A549 (cell line): Measurements from ENCODE around the gene PMFBP1. TPM values are rescaled to one million over a fixed set of nuclear protein-coding genes. Genes with fewer than 3 reads are reported as not detected.

ENCODE experiments used
- ATAC-seq, 2 experiments: fragments of 200-7000 bp in 1 of 2; fragments of >200 bp in 1 of 2; cut with Nextera tagmentation in 1 of 2; cut with Tn5 transposase in 1 of 2; 3 replicates each; pipeline versions ENCODE4 v1.8.0 to v1.9.1; 2018 to 2020; ENCODE audit warnings: mild to moderate bottlenecking in 1 of 2, moderate library complexity in 1 of 2
- CTCF ChIA-PET: fragments of 300-600 bp; sonication (Branson Sonifier 250); formaldehyde crosslinking; extraction: SDS; loops from one replicate; lab custom pipeline; 2021; ENCODE audit warnings: antibody characterized with exemption, inconsistent platforms; lab: Yijun Ruan, JAX
- POLR2A ChIA-PET: fragments of 350-600 bp; formaldehyde crosslinking; extraction: SDS; loops from one replicate; lab custom pipeline; 2021; ENCODE audit warnings: antibody characterized with exemption, inconsistent platforms; lab: Yijun Ruan, JAX
- DNase-seq, 2 experiments: peaks; one replicate each; pipeline versions ENCODE4 v3.0.0 to v3.0.0-alpha.2; 2011 to 2016; ENCODE audit warnings: low read depth in 1 of 2, low spot score in 1 of 2
- FAIRE-seq: peaks from 2 replicates; lab custom pipeline; 2011; peaks lifted over from hg19 to GRCh38; lab: Jason Lieb, UNC
- H3K27ac ChIP-seq, 2 experiments: fragments of >200 bp; sonication (Bioruptor Twin); formaldehyde crosslinking; 3 replicates each; pipeline ENCODE4 v1.5.1; 2016 to 2017
- H3K4me1 ChIP-seq: fragments of >200 bp; sonication (Bioruptor Twin); formaldehyde crosslinking; 3 replicates; pipeline ENCODE4 v1.6.1; 2016
- H3K4me2 ChIP-seq: fragments of >200 bp; sonication (Bioruptor Twin); formaldehyde crosslinking; 3 replicates; pipeline ENCODE4 v1.6.1; 2016
- H3K4me3 ChIP-seq: fragments of >200 bp; sonication (Bioruptor Twin); formaldehyde crosslinking; 3 replicates; pipeline ENCODE4 v1.5.1; 2016
- H3K9me3 ChIP-seq: fragments of >200 bp; sonication (Bioruptor Twin); formaldehyde crosslinking; 3 replicates; pipeline ENCODE4 v1.6.1; 2016
- ATOH8 ChIP-seq: fragments of 250-450 bp; sonication (Bioruptor Pico); IDR thresholded peaks from 2 replicates; pipeline ENCODE4 v1.5.0; 2020; ENCODE audit warnings: low read depth, mild to moderate bottlenecking, moderate library complexity
- BCL3 ChIP-seq: fragments of >200 bp; sonication (Bioruptor Twin); formaldehyde crosslinking; IDR thresholded peaks from 3 replicates; pipeline ENCODE4 v1.6.1; 2016
- CBX2 ChIP-seq: fragments of 200-600 bp; sonication (generic); IDR thresholded peaks from 2 replicates; pipeline ENCODE4 v1.6.1; 2016; ENCODE audit warnings: low read depth, mild to moderate bottlenecking, borderline replicate concordance
- CEBPB ChIP-seq, 2 experiments: fragments of >200 bp in 1 of 2; sonication (Bioruptor Twin) in 1 of 2; formaldehyde crosslinking in 1 of 2; IDR thresholded peaks; 2 replicates each; pipeline ENCODE4 v1.6.1; 2012 to 2016
- CHD2 ChIP-seq: fragments of 150-350 bp; IDR thresholded peaks from 2 replicates; pipeline ENCODE4 v1.6.1; 2014; ENCODE audit warnings: low read length; ENCODE audit not compliant: partially characterized antibody
- CTCF ChIP-seq: fragments of >200 bp; sonication (Bioruptor Twin); formaldehyde crosslinking; IDR thresholded peaks from 3 replicates; pipeline ENCODE4 v1.5.1; 2016
- E2F6 ChIP-seq: IDR thresholded peaks from 2 replicates; pipeline ENCODE4 v1.6.1; 2012; ENCODE audit warnings: low read depth, borderline replicate concordance
- HES2 ChIP-seq: fragments of >200 bp; sonication (Bioruptor Twin); formaldehyde crosslinking; IDR thresholded peaks from 2 replicates; pipeline ENCODE4 v1.6.1; 2016
- HOXB5 ChIP-seq: fragments of 250-450 bp; sonication (Bioruptor Pico); IDR thresholded peaks from 2 replicates; pipeline ENCODE4 v1.5.0; 2020; ENCODE audit warnings: mild to moderate bottlenecking, moderate library complexity
- JUN ChIP-seq, 2 experiments: fragments of >200 bp; sonication (Bioruptor Twin); formaldehyde crosslinking; IDR thresholded peaks; 2 replicates in 1 of 2; 3 replicates in 1 of 2; pipeline ENCODE4 v1.6.1; 2016 to 2017
- JUNB ChIP-seq: fragments of >200 bp; sonication (Bioruptor Twin); formaldehyde crosslinking; IDR thresholded peaks from 2 replicates; pipeline ENCODE4 v1.6.1; 2016
- KDM5A ChIP-seq: fragments of 200-600 bp; sonication (generic); IDR thresholded peaks from 2 replicates; pipeline ENCODE4 v1.6.1; 2016; ENCODE audit warnings: antibody characterized with exemption, mild to moderate bottlenecking
- MAFK ChIP-seq: fragments of 450-650 bp; IDR thresholded peaks from 2 replicates; pipeline ENCODE4 v1.6.1; 2014; ENCODE audit not compliant: partially characterized antibody
- MAX ChIP-seq: IDR thresholded peaks from 2 replicates; pipeline ENCODE4 v1.6.1; 2012
- NPAS2 ChIP-seq: fragments of 250-450 bp; sonication (Bioruptor Pico); IDR thresholded peaks from 2 replicates; pipeline ENCODE4 v1.8.0; 2022; ENCODE audit warnings: mild to moderate bottlenecking, moderate library complexity, borderline replicate concordance
- PBX3 ChIP-seq: IDR thresholded peaks from 2 replicates; pipeline ENCODE4 v1.6.1; 2012
- RAD21 ChIP-seq, 2 experiments: fragments of >200 bp in 1 of 2; sonication (Bioruptor Twin) in 1 of 2; formaldehyde crosslinking in 1 of 2; IDR thresholded peaks in 1 of 2; conservative IDR thresholded peaks in 1 of 2; 2 replicates in 1 of 2; 3 replicates in 1 of 2; pipeline ENCODE4 v1.6.1; 2012 to 2018; ENCODE audit warnings: inconsistent platforms in 1 of 2
- REST ChIP-seq: fragments of 200-600 bp; sonication (generic); IDR thresholded peaks from 2 replicates; pipeline ENCODE4 v1.6.1; 2016; ENCODE audit warnings: antibody characterized with exemption, mild to moderate bottlenecking, moderate library complexity
- RFX5 ChIP-seq: fragments of 450-650 bp; IDR thresholded peaks from 2 replicates; pipeline ENCODE4 v1.7.1; 2014; ENCODE audit warnings: antibody characterized with exemption, mild to moderate bottlenecking, moderate library complexity
- RNF2 ChIP-seq: fragments of 200-600 bp; sonication (generic); IDR thresholded peaks from 2 replicates; pipeline ENCODE4 v1.6.1; 2016; ENCODE audit warnings: low read depth, mild to moderate bottlenecking, antibody characterized with exemption, moderate library complexity, borderline replicate concordance
- SREBF2 ChIP-seq: fragments of 450-650 bp; IDR thresholded peaks from 2 replicates; pipeline ENCODE4 v1.6.1; 2014; ENCODE audit warnings: mild to moderate bottlenecking, moderate library complexity
- TP53 ChIP-seq: fragments of 250-450 bp; sonication (Bioruptor Pico); IDR thresholded peaks from 2 replicates; pipeline ENCODE4 v1.5.0; 2021; ENCODE audit warnings: mild to moderate bottlenecking, moderate library complexity
- USF2 ChIP-seq: fragments of 450-650 bp; IDR thresholded peaks from 2 replicates; pipeline ENCODE4 v1.6.1; 2014; ENCODE audit warnings: antibody characterized with exemption
- WGBS: methylation state at CpG from one replicate; pipeline ENCODE4 v1.1.6; 2017; ENCODE audit errors: missing lambda C conversion rate; 5-methylcytosine and 5-hydroxymethylcytosine counted together
- polyA plus RNA-seq, 4 experiments: library from polyadenylated mRNA; depleted of rRNA in 3 of 4; stranded (reverse); fragments of >200 nt; fragmentation: RNase III in 1 of 4; extraction: RNeasy Plus Mini Kit Qiagen cat#74134 plus additional on column Dnase treatment in 1 of 4; gene quantifications; 2 replicates in 3 of 4; 3 replicates in 1 of 4; pipeline ENCODE4 v1.2.3, GENCODE V29; 2011 to 2017

The PMFBP1 gene
- polyA plus RNA-seq, 2 of the 4 experiments (the other 2 are of a cell fraction): 0.05 to 0.22 TPM

GRCh38 chr16:72129976-72130656 lies 41.8 kb downstream of the PMFBP1 start:
- POLR2A ChIA-PET: interaction anchor here (0.7 kb wide), 1 partner anchor 1571 kb away, joined by 3 read pairs; no protein-coding TSS in a partner anchor
- Histone ChIP-seq H3K4me2 (no peak overlapping the region), H3K4me1 (no peaks in the 10 kb centered on the region), H3K9me3 (no peaks in the 10 kb centered on the region), H3K27ac (no peak overlapping the region), H3K4me3 (no peak overlapping the region)
- CTCF ChIA-PET: interaction anchor here (0.6 to 1.0 kb wide), 2 partner anchors 9 to 166 kb away, joined by 3 read pairs; no protein-coding TSS in a partner anchor
- 27% methylated on average over 6 of the region's 7 CpGs for WGBS
- TF ChIP-seq JUN (IDR thresholded peaks at IDR 0.05) (no peak), KDM5A (no peak), BCL3 (no peak), REST (no peak), HES2 (no peak), ATOH8 (CRISPR knock-in tag) (no peak), MAFK (no peak), CEBPB (IDR thresholded peaks at IDR 0.05) (no peak)
- no peak for FAIRE-seq
- no peak for DNase-seq
- 0 out of 6 replicates have a peak, but pooled peaks of 1 of the 2 experiments have one; percentile 19 for ATAC-seq

- no peak for FAIRE-seq
- H3K4me1 ChIP-seq: no peaks in the 10 kb centered on the region
- DNase-seq: no peak
- H3K27ac ChIP-seq: no peak overlapping the region
- TF ChIP-seq MAX: no peak
- no peak for TF ChIP-seq RNF2
- TF ChIP-seq SREBF2: no peak
- no peak for TF ChIP-seq CBX2
- TF ChIP-seq CEBPB (IDR thresholded peaks at IDR 0.05): no peak
- no peak for TF ChIP-seq RAD21 (conservative IDR thresholded peaks at IDR 0.05 in 1 of 2, IDR thresholded peaks at IDR 0.05 in 1 of 2)
- TF ChIP-seq TP53 (CRISPR knock-in tag): no peak
- no peak for TF ChIP-seq USF2
- TF ChIP-seq RFX5: no peak
- TF ChIP-seq JUNB: no peak
- TF ChIP-seq HOXB5: no peak
- no peak for TF ChIP-seq CTCF
- TF ChIP-seq PBX3: no peak
- TF ChIP-seq E2F6: no peak
- no peak for TF ChIP-seq NPAS2
- TF ChIP-seq CHD2: no peak
- TF ChIP-seq JUN (IDR thresholded peaks at IDR 0.05): no peak
- no peak overlapping the region for H3K4me3 ChIP-seq
- WGBS: 74% methylated on average over 9 of the region's 9 CpGs
- ATAC-seq: no peak
- no peaks in the 10 kb centered on the region for H3K9me3 ChIP-seq
- ChIA-PET CTCF (interaction anchor here (0.6 to 1.5 kb wide), 8 partner anchors 10 to 1751 kb away, joined by 3 to 6 read pairs (median 3); no protein-coding TSS in a partner anchor), POLR2A (no interaction called here)
- H3K4me2 ChIP-seq: no peak overlapping the region
These were observed 43.3 kb downstream of the PMFBP1 start for GRCh38 chr16:72128701-72129100.
